ENCODE data around the gene LRRIQ1.
"Not testable (repeated sequence)": the region's sequence is repeated elsewhere in the genome, so short reads cannot be mapped to it uniquely, and the experiment has no call there.

The LRRIQ1 gene

GRCh38 chr12:85036234-85036707 lies at the start of gene LRRIQ1, which contains the start of gene TSPAN19:
LRRIQ1 (plus strand) TSS chr12:85036351; CDS start chr12:85038177, 1,826 bp downstream.
TSPAN19 (minus strand) TSS chr12:85036277; CDS start chr12:85029946, 6,331 bp downstream.
- DNase-seq, result peak; percentile 90 to 91

GRCh38 chr12:84986586-84986985 lies 49.6 kb upstream of the LRRIQ1 start:
- DNase-seq, result peak; percentile 47 to 64

DNA sequence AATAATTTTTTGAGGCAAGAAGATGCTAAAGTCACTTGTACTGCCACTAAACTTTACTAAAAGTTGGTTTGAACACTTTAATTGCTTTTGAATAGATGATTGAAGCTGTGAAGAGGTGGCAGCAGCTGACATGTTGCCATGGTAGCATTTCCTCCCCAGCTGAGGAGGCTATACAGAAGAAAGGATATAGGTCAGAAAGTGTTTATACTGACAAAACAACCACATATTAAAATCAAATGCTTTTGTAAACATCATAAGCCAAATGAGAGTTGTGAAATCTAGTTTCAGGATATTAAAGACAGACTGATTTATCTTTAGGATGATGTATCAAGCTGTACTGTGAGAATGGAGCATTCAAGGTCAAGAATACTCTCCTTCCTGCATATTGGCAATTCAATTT lies 41.7 kb upstream of the LRRIQ1 start:
- DNase-seq, result no peak

DNA sequence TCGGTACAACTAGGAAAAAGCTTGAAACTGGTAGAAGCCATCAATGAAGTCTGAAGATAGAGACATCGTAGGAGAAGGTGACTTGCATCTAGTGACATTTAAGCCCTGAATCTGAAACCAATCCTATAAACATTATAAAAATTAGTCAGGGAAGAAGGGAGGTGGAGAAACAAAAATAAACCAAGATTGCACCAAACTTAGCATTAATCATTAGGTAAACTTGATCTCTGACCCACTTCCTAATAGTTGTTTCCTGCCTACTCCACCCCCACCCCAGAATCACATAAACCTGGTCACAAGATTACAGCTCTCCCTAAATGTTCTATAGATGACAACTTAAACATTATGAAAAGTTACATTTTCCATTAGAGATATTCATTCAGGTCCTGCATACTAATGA lies 40.5 kb upstream of the LRRIQ1 start:
- no peak for DNase-seq

DNA sequence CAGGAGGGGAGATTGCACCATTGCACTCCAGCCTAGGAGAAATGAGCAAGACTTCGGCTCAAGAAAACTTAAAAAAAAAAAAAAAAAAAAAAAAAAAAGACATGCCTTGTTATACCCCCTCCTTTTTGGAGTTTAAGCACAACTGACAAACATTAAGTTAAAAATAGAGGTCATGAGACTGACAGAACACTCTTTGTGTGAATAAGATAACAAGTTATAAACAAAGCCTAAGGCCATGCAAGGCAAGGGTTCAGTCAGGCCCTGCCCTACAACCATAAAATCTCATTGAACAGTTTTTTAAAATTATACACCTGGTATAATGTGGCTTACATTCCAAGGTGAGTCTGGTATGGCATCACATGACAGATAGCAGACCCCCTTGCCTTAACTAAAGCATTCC lies 39.4 kb upstream of the LRRIQ1 start:
- no peak for DNase-seq

DNA sequence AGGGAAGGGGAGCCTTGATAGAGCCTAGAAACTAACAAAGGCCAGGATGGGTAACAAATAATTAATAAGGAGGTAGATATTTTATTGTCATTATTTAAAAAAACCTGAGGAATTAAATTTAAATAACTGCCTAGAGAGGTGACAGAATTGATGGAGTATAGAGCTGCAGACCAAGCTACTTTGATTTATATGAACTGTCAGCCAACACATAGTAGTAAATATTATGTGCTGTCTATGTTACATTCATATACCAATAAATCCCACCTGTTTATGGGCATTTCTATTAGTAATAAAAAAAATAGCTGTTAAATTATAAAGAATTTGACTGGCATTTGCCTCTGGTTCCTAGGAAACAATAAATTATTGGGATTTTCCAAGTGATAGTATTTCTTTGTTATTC lies 37.8 kb upstream of the LRRIQ1 start:
- DNase-seq, result no peak

DNA sequence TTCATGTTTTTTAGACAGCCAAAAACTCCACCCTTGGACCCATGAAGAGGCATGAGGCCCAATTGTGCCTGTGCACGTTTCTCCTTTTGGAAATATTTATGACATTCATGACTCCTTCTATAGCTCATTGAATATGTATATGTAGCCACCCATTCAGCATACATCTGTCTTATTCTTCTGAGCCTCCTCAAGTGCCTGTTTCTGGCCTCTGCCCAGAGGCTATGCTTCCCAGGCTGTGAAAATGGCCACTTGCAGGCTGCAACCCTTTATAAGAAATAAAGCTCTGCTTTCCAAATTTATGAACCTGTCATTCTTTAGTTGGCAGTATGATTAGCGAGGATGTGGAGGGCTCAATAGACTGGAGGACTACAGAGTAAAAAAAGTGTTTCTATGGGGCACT lies 35.4 kb upstream of the LRRIQ1 start:
- DNase-seq, result no peak

DNA sequence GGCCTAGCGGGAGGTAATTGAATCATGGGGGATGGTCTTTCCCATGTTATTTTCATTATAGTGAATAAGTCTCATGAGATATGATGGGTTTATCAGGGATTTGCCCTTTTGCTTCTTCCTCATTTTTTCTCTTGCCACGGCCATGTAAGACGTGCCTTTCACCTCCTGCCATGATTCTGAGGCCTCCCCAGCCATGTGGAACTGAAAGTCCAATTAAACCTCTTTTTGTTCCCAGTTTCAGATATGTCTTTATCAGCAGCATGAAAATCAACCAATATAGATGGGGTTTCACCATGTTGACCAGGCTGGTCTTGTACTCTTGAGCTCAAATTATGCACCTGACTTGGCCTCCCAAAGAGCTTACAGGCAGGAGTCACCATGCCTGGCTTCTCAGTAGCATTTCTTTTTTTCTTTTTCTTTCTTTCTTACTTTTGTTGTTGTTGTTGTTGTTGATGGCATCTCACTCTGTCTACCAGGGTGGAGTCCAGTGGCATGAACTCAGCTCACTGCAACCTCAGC lies 33.3 kb upstream of the LRRIQ1 start:
- DNase-seq, result no peak

- no peak for DNase-seq
Observed at GRCh38 chr12:85004204-85004603, 31.9 kb upstream of the LRRIQ1 start.

- not testable (repeated sequence) for DNase-seq
Observed at GRCh38 chr12:85005047-85005446, 31.1 kb upstream of the LRRIQ1 start.

DNA sequence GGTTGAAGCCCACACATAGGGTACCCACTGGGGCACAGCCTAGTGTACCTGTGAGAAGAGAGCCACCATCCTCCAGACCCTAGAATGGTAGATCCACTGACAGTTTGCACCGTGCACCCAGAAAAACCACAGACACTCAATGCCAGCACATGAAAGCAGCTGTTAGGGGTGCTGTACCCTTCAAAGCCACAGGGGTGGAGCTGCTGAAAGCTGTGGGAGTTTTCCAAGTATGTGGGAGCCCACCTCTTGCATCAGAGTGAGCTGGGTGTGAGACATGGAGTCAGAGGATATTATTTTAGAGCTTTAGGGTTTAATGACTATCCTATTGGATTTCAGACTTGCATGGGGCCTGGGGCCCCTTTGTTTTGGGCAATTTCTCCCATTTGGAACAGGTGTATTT lies 30.5 kb upstream of the LRRIQ1 start:
- no peak for DNase-seq

- DNase-seq, result no peak
Observed at GRCh38 chr12:85006206-85006605, 29.9 kb upstream of the LRRIQ1 start.

GRCh38 chr12:85007836-85008235 lies 28.3 kb upstream of the LRRIQ1 start:
- DNase-seq, result no peak

DNA sequence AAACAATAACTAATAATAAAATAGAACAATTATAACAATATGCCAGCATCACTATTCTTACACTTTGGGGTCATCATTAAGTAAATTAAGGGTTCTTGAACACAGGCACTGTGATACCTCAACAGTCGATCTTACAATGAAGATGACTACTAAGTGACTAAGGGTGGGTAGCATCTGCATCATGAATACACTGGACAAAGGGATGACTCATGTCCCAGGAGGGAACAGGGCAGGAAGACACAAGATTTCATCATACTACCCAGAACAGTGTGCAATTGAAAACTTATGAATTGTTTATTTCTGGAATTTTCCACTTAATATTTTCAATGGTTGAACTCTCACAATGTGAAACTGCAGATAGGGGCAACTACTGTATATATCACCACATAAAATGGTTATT lies 19.7 kb upstream of the LRRIQ1 start:
- no peak for DNase-seq

- DNase-seq, result no peak
Observed at GRCh38 chr12:85017133-85017532, 19.0 kb upstream of the LRRIQ1 start.

GRCh38 chr12:85017618-85018017 lies 18.5 kb upstream of the LRRIQ1 start:
- no peak for DNase-seq

GRCh38 chr12:85018098-85018497 lies 18.1 kb upstream of the LRRIQ1 start:
- DNase-seq, result no peak

- DNase-seq, result peak; percentile 16 to 24
Observed at GRCh38 chr12:85029456-85029855, 6.7 kb upstream of the LRRIQ1 start.

DNA sequence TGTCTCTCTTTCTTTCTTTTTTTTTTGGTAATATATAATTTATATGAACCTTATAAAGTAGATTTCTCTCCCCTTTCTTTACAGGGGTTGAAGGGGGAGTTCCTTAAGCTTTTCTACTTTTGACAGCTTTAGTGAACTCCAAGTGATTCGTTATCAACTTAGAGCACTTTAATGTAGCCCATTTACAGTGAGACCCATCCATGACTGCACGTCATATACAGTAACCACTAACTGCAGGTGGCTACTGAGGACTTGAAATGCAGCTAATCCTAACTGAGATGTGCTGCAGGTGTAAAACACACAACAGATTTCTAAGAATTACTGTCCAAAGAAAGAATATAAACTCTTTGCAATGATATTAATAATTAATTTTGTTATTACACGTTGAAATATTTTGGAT lies 582 bp downstream of the LRRIQ1 start:
- DNase-seq, result peak; percentile 16 to 24

GRCh38 chr12:85041395-85041794 lies 5.2 kb downstream of the LRRIQ1 start:
- DNase-seq, result no peak

- no peak for DNase-seq
Observed at GRCh38 chr12:85043829-85044228, 7.7 kb downstream of the LRRIQ1 start.

- DNase-seq, result peak; percentile 21 to 34
Observed at GRCh38 chr12:85057370-85057963, 21.3 kb downstream of the LRRIQ1 start.

GRCh38 chr12:85058339-85058738 lies 22.2 kb downstream of the LRRIQ1 start:
- DNase-seq, result no peak

GRCh38 chr12:85059594-85059993 lies 23.4 kb downstream of the LRRIQ1 start:
- DNase-seq, result no peak

DNA sequence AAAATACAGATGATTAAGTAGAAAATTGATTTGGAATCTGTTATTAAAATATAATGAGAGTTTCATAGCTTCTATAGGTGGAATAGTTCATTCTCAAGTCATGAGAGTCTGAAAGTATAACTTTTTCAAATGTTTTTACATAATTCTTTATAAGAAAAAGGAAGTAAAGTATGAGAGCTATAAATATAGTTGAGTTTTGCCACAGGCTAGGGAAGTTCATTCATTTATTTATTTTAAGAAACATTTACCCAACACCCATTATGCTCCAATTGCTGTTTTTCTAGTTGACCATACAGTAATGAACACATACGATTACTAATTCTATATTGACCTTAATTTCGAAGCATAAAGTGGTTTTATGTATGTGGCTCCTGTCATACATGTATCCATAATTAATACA lies 24.8 kb downstream of the LRRIQ1 start:
- DNase-seq, result no peak

Measured in SHP77 (cell line).